ENCODE results near the gene OCA2.
A peak's percentile ranks its signal among the peaks of the same experiment; 100 is the strongest.

DNA sequence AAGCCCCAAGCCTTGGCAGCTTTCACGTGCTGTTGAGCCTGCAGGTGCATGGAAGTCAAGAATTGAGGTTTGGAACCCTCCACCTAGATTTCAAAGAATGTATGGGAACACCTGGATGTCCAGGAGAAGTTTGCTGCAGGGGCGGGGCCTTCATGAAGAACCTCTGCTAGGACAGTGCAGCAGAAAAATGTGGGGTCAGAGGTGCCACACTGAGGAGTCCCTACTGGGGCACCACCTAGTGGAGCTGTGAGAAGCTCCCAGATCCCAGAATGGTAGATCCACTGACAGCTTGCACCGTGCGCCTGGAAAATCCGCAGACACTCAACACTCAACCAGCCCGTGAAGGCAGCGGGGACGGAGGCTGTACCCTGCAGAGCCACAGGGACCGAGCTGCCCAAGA is 201.6 kb downstream of the OCA2 start:
- TF ChIP-seq, protein P1, sequence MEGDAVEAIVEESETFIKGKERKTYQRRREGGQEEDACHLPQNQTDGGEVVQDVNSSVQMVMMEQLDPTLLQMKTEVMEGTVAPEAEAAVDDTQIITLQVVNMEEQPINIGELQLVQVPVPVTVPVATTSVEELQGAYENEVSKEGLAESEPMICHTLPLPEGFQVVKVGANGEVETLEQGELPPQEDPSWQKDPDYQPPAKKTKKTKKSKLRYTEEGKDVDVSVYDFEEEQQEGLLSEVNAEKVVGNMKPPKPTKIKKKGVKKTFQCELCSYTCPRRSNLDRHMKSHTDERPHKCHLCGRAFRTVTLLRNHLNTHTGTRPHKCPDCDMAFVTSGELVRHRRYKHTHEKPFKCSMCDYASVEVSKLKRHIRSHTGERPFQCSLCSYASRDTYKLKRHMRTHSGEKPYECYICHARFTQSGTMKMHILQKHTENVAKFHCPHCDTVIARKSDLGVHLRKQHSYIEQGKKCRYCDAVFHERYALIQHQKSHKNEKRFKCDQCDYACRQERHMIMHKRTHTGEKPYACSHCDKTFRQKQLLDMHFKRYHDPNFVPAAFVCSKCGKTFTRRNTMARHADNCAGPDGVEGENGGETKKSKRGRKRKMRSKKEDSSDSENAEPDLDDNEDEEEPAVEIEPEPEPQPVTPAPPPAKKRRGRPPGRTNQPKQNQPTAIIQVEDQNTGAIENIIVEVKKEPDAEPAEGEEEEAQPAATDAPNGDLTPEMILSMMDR (optimal IDR thresholded peaks at IDR 0.05 in 1 of 3, IDR thresholded peaks at IDR 0.05 in 1 of 3, conservative IDR thresholded peaks at IDR 0.05 in 1 of 3; ENCODE audit: extremely low read depth in 1 of 3, insufficient read depth in 2 of 3, low read length in 3 of 3), result peak in 1 of 3 experiments; percentile 4
- TF ChIP-seq EZH2 (IDR thresholded peaks at IDR 0.05; ENCODE audit: low read length), result no peak
